SJCRH30 (cell line): ENCODE results near the gene PIP. TPM values are rescaled to one million over a fixed set of nuclear protein-coding genes. Genes with fewer than 3 reads are reported as not detected.
"Not testable (repeated sequence)": the region's sequence is repeated elsewhere in the genome, so short reads cannot be mapped to it uniquely, and the experiment has no call there.

ENCODE experiments used
- DNase-seq, 2 experiments: peaks; one replicate each; pipeline ENCODE4 v3.0.0-alpha.2; 2015 to 2020
- H3K27ac ChIP-seq: fragments of 250-450 bp; sonication (Bioruptor Pico); 2 replicates; pipeline ENCODE4 v1.5.1; 2020; ENCODE audit warnings: mild to moderate bottlenecking, moderate library complexity
- H3K27me3 ChIP-seq: fragments of 250-450 bp; sonication (Bioruptor Pico); 2 replicates; pipeline ENCODE4 v1.5.1; 2020; ENCODE audit warnings: mild to moderate bottlenecking, moderate library complexity
- H3K36me3 ChIP-seq: fragments of 250-450 bp; sonication (Bioruptor Pico); 2 replicates; pipeline ENCODE4 v1.5.1; 2020; ENCODE audit warnings: mild to moderate bottlenecking, moderate library complexity
- H3K4me1 ChIP-seq: fragments of 250-450 bp; sonication (Bioruptor Pico); 2 replicates; pipeline ENCODE4 v1.5.1; 2020; ENCODE audit warnings: mild to moderate bottlenecking, moderate library complexity
- H3K4me3 ChIP-seq: fragments of 250-450 bp; sonication (Bioruptor Pico); 2 replicates; pipeline ENCODE4 v1.5.1; 2020; ENCODE audit warnings: mild to moderate bottlenecking, moderate library complexity
- H3K9me3 ChIP-seq: fragments of 250-450 bp; sonication (Bioruptor Pico); replicated peaks from 2 replicates; pipeline ENCODE4 v1.5.1; 2020; ENCODE audit warnings: mild to moderate bottlenecking, moderate library complexity
- total RNA-seq: library from RNA; depleted of rRNA; stranded (reverse); fragments of >200 nt; shearing (Covaris generic); gene quantifications from 2 replicates; pipeline ENCODE4 v1.2.3, GENCODE V29; 2014; rRNA removed

Gene PIP, protein sequence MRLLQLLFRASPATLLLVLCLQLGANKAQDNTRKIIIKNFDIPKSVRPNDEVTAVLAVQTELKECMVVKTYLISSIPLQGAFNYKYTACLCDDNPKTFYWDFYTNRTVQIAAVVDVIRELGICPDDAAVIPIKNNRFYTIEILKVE
- total RNA-seq, result not detected in 2 replicates

DNA sequence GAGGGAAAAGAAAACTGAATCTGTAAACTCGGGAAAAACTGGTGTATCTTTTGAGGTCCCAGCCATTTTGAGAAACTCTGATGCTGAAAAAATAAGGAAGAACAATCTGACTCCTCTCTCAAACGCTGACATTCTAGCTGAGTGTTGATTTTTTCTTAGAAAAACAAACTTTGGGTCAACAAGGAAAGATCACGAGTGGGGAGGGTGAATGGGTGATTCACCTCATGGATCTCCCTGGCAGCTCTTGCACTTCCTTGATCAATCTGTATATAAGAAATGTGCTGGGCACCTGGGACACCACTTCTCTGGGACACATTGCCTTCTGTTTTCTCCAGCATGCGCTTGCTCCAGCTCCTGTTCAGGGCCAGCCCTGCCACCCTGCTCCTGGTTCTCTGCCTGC is at the start of gene PIP:
Gene PIP, plus strand, starts transcription at position 297 of the 400 bp plus-strand sequence. Its CDS starts 40 bp downstream, at position 337.
- H3K27me3 ChIP-seq, result no peaks in the 10 kb centered on the region
- DNase-seq, result no peak
- no peak within 1 kb of the TSS for H3K4me3 ChIP-seq
- H3K4me1 ChIP-seq, result no peaks in the 10 kb centered on the region
- H3K9me3 ChIP-seq, result no peaks in the 10 kb centered on the region
- H3K36me3 ChIP-seq, result no peaks in the 10 kb centered on the region
- no peak within 1 kb of the TSS for H3K27ac ChIP-seq

DNA sequence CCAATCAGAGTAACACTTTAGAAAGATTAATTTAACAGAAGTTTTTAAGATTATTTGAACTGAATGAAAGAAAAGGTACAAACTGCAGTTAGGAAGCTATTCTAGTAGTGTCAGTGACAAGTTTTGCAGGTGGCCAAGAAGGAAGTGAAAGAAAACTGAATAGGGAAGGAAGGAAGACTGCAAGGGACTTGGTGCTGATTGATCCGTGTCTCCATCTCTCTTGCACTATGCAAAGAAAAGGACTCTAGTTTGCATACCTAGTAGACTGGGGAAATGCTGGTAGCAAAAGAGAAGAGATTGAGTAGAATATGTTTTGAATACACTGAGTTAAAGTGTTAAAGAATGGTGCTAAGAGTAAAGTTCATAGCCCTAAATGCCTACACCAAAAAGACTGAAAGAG is 46.8 kb upstream of the PIP start:
- Histone ChIP-seq H3K4me3 (no peak overlapping the region), H3K4me1 (no peaks in the 10 kb centered on the region), H3K9me3 (no peaks in the 10 kb centered on the region), H3K27ac (no peak overlapping the region), H3K27me3 (no peaks in the 10 kb centered on the region), H3K36me3 (no peaks in the 10 kb centered on the region)
- DNase-seq, result no peak

DNA sequence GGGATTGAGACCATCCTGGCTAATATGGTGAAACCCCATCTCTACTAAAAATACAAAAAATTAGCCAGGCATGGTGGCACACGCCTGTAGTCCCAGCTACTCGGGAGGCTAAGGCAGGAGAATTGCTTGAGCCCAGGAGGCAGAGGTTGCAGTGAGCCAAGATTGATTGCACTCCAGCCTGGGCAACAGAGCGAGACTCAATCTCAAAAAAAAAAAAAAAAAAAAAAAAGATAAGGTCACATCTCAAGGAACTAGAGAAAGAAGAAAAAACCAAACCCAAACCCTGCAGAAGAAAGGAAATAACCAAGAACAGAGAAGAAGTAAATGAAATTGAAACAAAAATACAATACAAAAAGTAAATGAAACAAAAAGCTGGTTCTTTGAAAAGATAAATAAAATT is 46.3 kb upstream of the PIP start:
- not testable (repeated sequence) for H3K4me1 ChIP-seq, H3K27ac ChIP-seq, H3K4me3 ChIP-seq, H3K9me3 ChIP-seq, H3K27me3 ChIP-seq, H3K36me3 ChIP-seq, DNase-seq

- not testable (repeated sequence) for DNase-seq, H3K9me3 ChIP-seq, H3K27ac ChIP-seq, H3K36me3 ChIP-seq, H3K4me3 ChIP-seq, H3K27me3 ChIP-seq, H3K4me1 ChIP-seq
Observed at GRCh38 chr7:143088549-143089231, 43.2 kb upstream of the PIP start.

DNA sequence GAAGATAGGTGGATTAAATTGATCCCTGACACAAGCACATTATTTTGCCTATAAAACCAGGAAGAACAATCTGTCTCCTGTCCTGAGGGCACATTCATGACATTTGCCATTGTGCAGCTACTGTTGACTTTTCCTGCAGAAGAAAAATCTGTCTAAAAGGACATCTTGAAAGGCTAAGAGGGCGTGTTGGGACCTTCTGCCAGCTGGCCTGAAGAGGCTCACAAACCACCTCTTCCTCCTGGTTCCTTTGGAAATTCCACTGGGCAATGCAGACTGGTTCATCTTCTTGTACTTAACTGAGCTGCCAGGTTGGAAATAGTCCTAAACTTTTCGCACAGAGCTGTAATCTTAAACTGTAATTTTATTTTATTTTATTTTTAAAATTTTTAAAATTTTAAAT is 35.7 kb upstream of the PIP start:
- no peaks in the 10 kb centered on the region for H3K27me3 ChIP-seq
- DNase-seq, result no peak
- H3K4me1 ChIP-seq, result no peaks in the 10 kb centered on the region
- no peaks in the 10 kb centered on the region for H3K36me3 ChIP-seq
- H3K4me3 ChIP-seq, result no peak overlapping the region
- no peaks in the 10 kb centered on the region for H3K9me3 ChIP-seq
- H3K27ac ChIP-seq, result no peak overlapping the region

DNA sequence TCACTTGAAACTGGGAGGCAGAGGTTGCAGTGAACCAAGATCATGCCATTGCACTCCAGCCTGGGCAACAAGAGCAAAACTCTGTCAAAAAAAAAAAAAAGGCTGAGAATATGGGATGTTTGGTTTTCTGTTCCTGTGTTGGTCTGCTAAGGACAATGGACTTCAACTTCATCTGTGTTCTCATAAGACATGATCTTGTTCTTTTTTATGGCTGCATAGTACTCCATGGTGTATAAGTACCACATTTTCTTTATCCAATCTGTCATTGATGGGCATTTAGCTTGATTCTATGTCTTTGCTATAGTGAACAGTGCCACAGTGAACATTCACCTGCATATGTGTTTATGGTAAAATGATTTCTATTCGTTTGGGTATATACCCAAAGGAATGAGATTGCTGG is 32.3 kb upstream of the PIP start:
- H3K4me3 ChIP-seq, H3K4me1 ChIP-seq, H3K27ac ChIP-seq, H3K9me3 ChIP-seq, DNase-seq, H3K36me3 ChIP-seq, H3K27me3 ChIP-seq: not testable (repeated sequence)

DNA sequence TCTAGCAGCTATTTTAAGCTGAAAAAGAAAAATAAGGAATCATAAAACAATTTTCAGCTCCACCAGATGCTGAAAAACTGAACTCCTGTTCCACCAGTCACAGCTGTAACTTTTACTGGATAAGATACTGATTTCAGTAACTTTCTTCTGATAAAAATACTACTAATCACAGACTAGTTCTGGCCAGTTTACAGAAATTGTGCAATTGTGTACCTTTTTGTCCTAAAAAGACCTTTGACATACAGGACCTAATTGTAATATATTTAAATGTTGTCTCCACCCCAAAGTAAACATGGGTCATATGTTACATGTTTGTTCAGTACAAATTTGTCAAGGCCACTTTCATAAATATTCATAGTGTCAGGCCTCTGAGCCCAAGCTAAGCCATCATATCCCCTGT is 27.1 kb upstream of the PIP start:
- H3K27me3 ChIP-seq, result no peaks in the 10 kb centered on the region
- H3K4me3 ChIP-seq, result no peak overlapping the region
- no peak for DNase-seq
- no peak overlapping the region for H3K27ac ChIP-seq
- H3K36me3 ChIP-seq, result no peaks in the 10 kb centered on the region
- no peaks in the 10 kb centered on the region for H3K4me1 ChIP-seq
- no peaks in the 10 kb centered on the region for H3K9me3 ChIP-seq

GRCh38 chr7:143108019-143108418 is 23.9 kb upstream of the PIP start:
- DNase-seq, H3K4me1 ChIP-seq, H3K9me3 ChIP-seq, H3K36me3 ChIP-seq, H3K4me3 ChIP-seq, H3K27ac ChIP-seq, H3K27me3 ChIP-seq: not testable (repeated sequence)

DNA sequence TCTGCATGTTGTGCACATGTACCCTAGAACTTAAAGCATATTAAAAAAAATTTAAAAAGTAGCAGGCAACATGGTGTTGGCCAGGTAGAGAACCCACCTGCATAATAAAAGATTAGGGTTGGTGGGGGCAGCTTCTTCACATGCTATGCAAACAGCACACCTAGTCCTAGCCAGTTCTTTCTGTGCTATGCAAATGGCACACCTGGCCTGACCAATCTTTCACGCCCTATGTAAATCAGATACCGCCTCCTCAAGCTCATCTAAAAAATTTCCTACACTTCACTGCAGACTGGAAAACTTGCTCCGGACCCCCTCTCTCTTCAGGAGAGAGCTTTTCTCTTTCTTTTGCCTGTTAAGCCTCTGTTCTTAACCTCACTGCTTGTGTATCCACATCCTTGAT is 14.5 kb upstream of the PIP start:
- no peak for DNase-seq
- Histone ChIP-seq H3K36me3 (no peaks in the 10 kb centered on the region), H3K4me3 (no peak overlapping the region), H3K4me1 (peaks cover 17% of the 10 kb centered on the region), H3K9me3 (no peaks in the 10 kb centered on the region), H3K27ac (no peak overlapping the region), H3K27me3 (no peaks in the 10 kb centered on the region)

DNA sequence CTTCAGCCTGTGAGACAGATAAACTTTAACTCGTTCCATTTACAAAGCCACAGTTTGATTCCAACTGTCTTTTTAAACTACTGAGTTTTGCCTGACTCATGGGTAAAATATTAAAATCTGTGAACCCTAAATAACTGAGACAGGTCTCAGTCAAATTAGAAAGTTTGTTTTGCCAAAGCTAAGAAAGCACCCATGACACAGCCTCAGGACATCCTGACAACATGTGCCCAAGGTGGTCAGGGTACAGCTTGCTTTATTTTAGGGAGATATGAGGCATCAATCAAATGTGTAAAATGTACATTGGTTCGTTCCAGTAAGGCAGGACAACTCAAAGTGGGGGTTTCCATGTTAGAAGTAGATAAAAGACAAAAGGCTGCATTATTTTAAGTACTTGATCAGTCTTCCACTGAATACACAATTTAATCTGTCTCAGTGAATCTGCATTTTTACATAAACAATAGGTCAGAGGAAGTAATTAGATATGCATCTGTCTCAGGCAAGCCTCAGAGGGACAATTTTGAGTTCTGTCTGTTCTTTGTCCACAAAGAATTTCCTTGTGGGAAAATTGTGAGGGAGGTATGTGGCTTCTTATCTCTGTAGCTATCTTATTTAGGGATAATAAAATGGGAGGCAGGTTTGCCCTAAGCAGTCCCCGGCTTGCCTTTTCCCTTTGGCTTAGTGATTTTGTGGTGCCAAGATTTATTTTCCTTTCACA is 11.0 kb upstream of the PIP start:
- peak; percentile 10 to 53 for DNase-seq
- Histone ChIP-seq H3K36me3 (no peaks in the 10 kb centered on the region), H3K27me3 (no peaks in the 10 kb centered on the region), H3K4me3 (no peak overlapping the region), H3K4me1 (peaks cover 17% of the 10 kb centered on the region), H3K27ac (peak overlapping the region; percentile 72), H3K9me3 (no peaks in the 10 kb centered on the region)

GRCh38 chr7:143123326-143123725 is 8.6 kb upstream of the PIP start:
- DNase-seq, H3K9me3 ChIP-seq: not testable (repeated sequence)

DNA sequence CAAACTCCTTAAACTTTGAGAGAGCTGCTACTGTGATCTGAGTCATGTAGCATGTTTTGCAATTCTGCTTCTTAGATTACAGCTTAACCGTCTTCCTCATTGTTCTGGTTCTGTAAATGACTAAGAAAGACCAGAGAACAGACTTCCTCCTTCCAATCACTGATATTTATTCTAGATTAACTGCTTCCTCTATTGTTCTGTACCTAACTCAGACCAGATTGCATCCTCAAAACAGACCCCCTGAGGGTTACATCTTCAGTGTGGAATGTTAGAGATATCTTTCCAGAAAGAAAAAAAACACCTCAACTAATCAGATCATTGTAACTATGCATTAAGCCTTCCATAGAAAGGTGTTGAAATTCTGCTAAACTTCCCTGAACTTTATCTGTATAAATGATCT is 5.7 kb upstream of the PIP start:
- H3K9me3 ChIP-seq, result no peaks in the 10 kb centered on the region
- peaks cover 5% of the 10 kb centered on the region; the same call in 1 of the 2 replicates for H3K4me1 ChIP-seq
- no peak for DNase-seq
- no peaks in the 10 kb centered on the region for H3K36me3 ChIP-seq
- no peak overlapping the region for H3K4me3 ChIP-seq
- H3K27ac ChIP-seq, result no peak overlapping the region
- H3K27me3 ChIP-seq, result no peaks in the 10 kb centered on the region

More at GRCh38 chr7:143123326-143123725, 8.6 kb upstream of the PIP start:
- H3K36me3 ChIP-seq, H3K27me3 ChIP-seq, H3K4me3 ChIP-seq, H3K27ac ChIP-seq: not testable (repeated sequence)
- peaks cover 17% of the 10 kb centered on the region for H3K4me1 ChIP-seq

DNA sequence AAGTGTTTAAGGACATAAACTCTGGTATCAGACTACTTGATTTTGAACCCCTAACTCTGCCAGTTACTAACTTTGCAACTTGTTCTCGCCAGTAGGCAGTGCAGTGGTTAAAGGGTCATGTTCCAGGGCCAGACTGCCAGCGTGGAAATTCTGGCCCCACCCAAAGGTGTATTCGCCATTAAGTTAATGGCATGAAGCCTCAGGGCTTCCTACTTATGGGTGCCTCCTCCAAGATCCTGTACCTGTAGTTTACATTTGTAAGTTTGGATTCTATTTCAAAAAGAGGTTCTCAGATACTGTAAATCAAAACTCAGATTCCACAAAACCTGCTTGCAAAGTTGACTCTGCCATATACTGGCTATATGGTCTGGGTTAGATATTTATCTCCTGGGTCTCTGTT is 2.8 kb upstream of the PIP start:
- no peak overlapping the region for H3K4me3 ChIP-seq
- no peaks in the 10 kb centered on the region for H3K27me3 ChIP-seq
- no peak overlapping the region for H3K27ac ChIP-seq
- H3K4me1 ChIP-seq, result no peaks in the 10 kb centered on the region
- no peaks in the 10 kb centered on the region for H3K9me3 ChIP-seq
- H3K36me3 ChIP-seq, result no peaks in the 10 kb centered on the region
- DNase-seq, result no peak

DNA sequence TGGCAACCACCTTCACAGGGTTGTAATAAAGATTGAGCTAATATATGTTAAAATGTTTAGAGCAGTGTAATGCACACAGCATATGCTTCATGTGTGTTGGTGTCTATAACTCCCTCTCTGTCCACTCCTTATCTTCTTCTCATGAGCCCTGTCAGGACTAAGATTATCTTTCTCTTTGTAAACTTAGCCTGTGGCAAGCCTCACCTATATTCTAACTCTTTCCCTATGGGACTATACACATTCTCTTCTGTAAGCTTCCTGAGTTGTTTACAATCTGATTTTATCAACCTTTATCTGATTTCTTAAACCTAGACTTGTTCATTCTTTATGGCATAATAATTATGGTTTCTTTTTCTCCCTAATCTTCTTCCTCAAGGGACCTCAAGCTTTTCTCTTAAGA is 2.4 kb upstream of the PIP start:
- Histone ChIP-seq H3K36me3 (no peaks in the 10 kb centered on the region), H3K9me3 (no peaks in the 10 kb centered on the region), H3K27me3 (no peaks in the 10 kb centered on the region), H3K27ac (no peak overlapping the region), H3K4me3 (no peak overlapping the region), H3K4me1 (no peaks in the 10 kb centered on the region)
- DNase-seq, result no peak

GRCh38 chr7:143130541-143130940 is 1.3 kb upstream of the PIP start:
- no peak for DNase-seq
- H3K4me3 ChIP-seq, result no peak overlapping the region
- no peaks in the 10 kb centered on the region for H3K4me1 ChIP-seq
- no peaks in the 10 kb centered on the region for H3K36me3 ChIP-seq
- H3K27me3 ChIP-seq, result no peaks in the 10 kb centered on the region
- H3K27ac ChIP-seq, result no peak overlapping the region
- no peaks in the 10 kb centered on the region for H3K9me3 ChIP-seq
